NCI-H345 (cell line): ENCODE measurements around the gene FAM78A.

Source experiments
- DNase-seq: peaks from one replicate; lab custom pipeline; 2025; lab: John Stamatoyannopoulos, UW

Gene FAM78A

GRCh38 chr9:131302244-131303075 is 26.1 kb upstream of the FAM78A start:
- no peak for DNase-seq

- DNase-seq, result no peak
Observed at GRCh38 chr9:131300444-131300843, 24.1 kb upstream of the FAM78A start.

- DNase-seq, result no peak
Observed at GRCh38 chr9:131299961-131300347, 23.6 kb upstream of the FAM78A start.

- DNase-seq, result no peak
Observed at GRCh38 chr9:131299346-131299960, 23.1 kb upstream of the FAM78A start.

- DNase-seq, result no peak
Observed at GRCh38 chr9:131298816-131299215, 22.5 kb upstream of the FAM78A start.

- no peak for DNase-seq
Observed at GRCh38 chr9:131298341-131298740, 22.0 kb upstream of the FAM78A start.

GRCh38 chr9:131297903-131298302 is 21.6 kb upstream of the FAM78A start:
- no peak for DNase-seq

GRCh38 chr9:131296906-131297500 is 20.7 kb upstream of the FAM78A start:
- DNase-seq, result no peak

GRCh38 chr9:131296460-131296859 is 20.1 kb upstream of the FAM78A start:
- no peak for DNase-seq

GRCh38 chr9:131292937-131293336 is 16.6 kb upstream of the FAM78A start:
- no peak for DNase-seq

- no peak for DNase-seq
Observed at GRCh38 chr9:131291795-131292315, 15.5 kb upstream of the FAM78A start.

- DNase-seq, result no peak
Observed at GRCh38 chr9:131290767-131291370, 14.6 kb upstream of the FAM78A start.

- no peak for DNase-seq
Observed at GRCh38 chr9:131290036-131290766, 13.9 kb upstream of the FAM78A start.

- DNase-seq, result no peak
Observed at GRCh38 chr9:131289301-131290035, 13.2 kb upstream of the FAM78A start, which contains the start of gene PLPP7. Gene PLPP7, plus strand, starts transcription at chr9:131289723. Its CDS starts 275 bp downstream, at chr9:131289998.

- no peak for DNase-seq
Observed at GRCh38 chr9:131288217-131288616, 11.9 kb upstream of the FAM78A start.

- no peak for DNase-seq
Observed at GRCh38 chr9:131287359-131287758, 11.0 kb upstream of the FAM78A start.

GRCh38 chr9:131284856-131285255 is 8.5 kb upstream of the FAM78A start:
- no peak for DNase-seq

GRCh38 chr9:131282688-131283422 is 6.5 kb upstream of the FAM78A start:
- no peak for DNase-seq

- no peak for DNase-seq
Observed at GRCh38 chr9:131282175-131282574, 5.9 kb upstream of the FAM78A start.
